Spleen (tissue), 11 donors: ENCODE measurements around the gene SELENOM. TPM values are rescaled to one million over a fixed set of nuclear protein-coding genes. Genes with fewer than 3 reads are reported as not detected.

Experiments used
- DNase-seq: peaks from one replicate; pipeline ENCODE4 v3.0.0-alpha.2; 2020
- H3K27ac ChIP-seq, 8 donors: fragments of 200-600 bp; sonication (generic) in 7 of 8; 1 replicate in 4 of 8; 2 replicates in 4 of 8; pipeline versions ENCODE4 v1.5.0 to v1.8.0; 2016 to 2021; ENCODE audit warnings: inconsistent platforms in 4 of 8, mild to moderate bottlenecking in 4 of 8, moderate library complexity in 1 of 8
- H3K27me3 ChIP-seq, 7 donors: fragments of 200-600 bp; sonication (generic) in 6 of 7; replicated peaks in 1 of 7; 1 replicate in 4 of 7; 2 replicates in 3 of 7; pipeline versions ENCODE4 v1.5.0 to v1.8.0; 2016 to 2021; ENCODE audit warnings: inconsistent platforms in 3 of 7, mild to moderate bottlenecking in 1 of 7
- H3K36me3 ChIP-seq, 6 donors: fragments of 200-600 bp; sonication (generic) in 5 of 6; 1 replicate in 4 of 6; 2 replicates in 2 of 6; pipeline versions ENCODE4 v1.5.0 to v1.8.0; 2016 to 2021; ENCODE audit warnings: inconsistent platforms in 2 of 6
- H3K4me1 ChIP-seq, 6 donors: fragments of 200-600 bp; sonication (generic) in 5 of 6; 1 replicate in 3 of 6; 2 replicates in 3 of 6; pipeline versions ENCODE4 v1.5.0 to v1.8.0; 2016 to 2021; ENCODE audit warnings: inconsistent platforms in 3 of 6
- H3K4me3 ChIP-seq, 8 donors: fragments of 200-600 bp; sonication (generic) in 7 of 8; 1 replicate in 4 of 8; 2 replicates in 4 of 8; pipeline versions ENCODE4 v1.5.0 to v1.8.0; 2016 to 2021; ENCODE audit warnings: inconsistent platforms in 4 of 8, mild to moderate bottlenecking in 4 of 8, moderate library complexity in 2 of 8
- H3K9me3 ChIP-seq, 8 donors: fragments of 200-600 bp; sonication (generic) in 7 of 8; 1 replicate in 4 of 8; 2 replicates in 4 of 8; pipeline versions ENCODE4 v1.5.0 to v1.8.0; 2016 to 2021; ENCODE audit warnings: inconsistent platforms in 4 of 8
- POLR2A ChIP-seq, 3 donors: fragments of 450-650 bp; IDR thresholded peaks; one replicate each; pipeline ENCODE4 v1.5.1; 2017; ENCODE audit warnings: antibody characterized with exemption in 3 of 3, mild to moderate bottlenecking in 1 of 3
- POLR2AphosphoS5 ChIP-seq, 3 donors: sonication (generic); formaldehyde crosslinking; IDR thresholded peaks; one replicate each; pipeline ENCODE4 v1.5.1; 2017; ENCODE audit warnings: antibody characterized with exemption in 3 of 3
- WGBS, 5 donors: extraction: QIAGEN DNeasy Blood & Tissue Kit in 3 of 5; methylation state at CpG; one replicate each; pipeline versions ENCODE4 v1.1.5 to v1.1.7; 2013 to 2018; 5-methylcytosine and 5-hydroxymethylcytosine counted together
- intact Hi-C: fragments of 100-400 bp; cut with DNase I; formaldehyde crosslinking; loops from one replicate; pipeline ENCODE4 v1.15.0; 2023; ENCODE audit warnings: low total_unique reads
- polyA plus RNA-seq, 3 donors: library from polyadenylated mRNA; stranded (reverse); fragments of 200-250 nt; gene quantifications; one replicate each; pipeline ENCODE4 v1.2.1, GENCODE V29; 2013
- total RNA-seq, 7 donors: library from RNA; depleted of rRNA in 3 of 7; stranded (reverse); fragments of >200 nt in 3 of 7; fragmentation: NEBNext Ultra II Directional in 4 of 7; extraction: Animal tissue kit (Norgen Biotek cat#: 25700) in 4 of 7; gene quantifications; one replicate each; pipeline versions ENCODE4 v1.1.0 to v1.2.1, GENCODE V29; 2016 to 2021
- TF ChIP-seq, protein P1 (sequence below), 11 experiments: fragments of 200-600 bp in 7 of 11; fragments of 450-650 bp in 4 of 11; sonication (generic) in 4 of 11; IDR thresholded peaks in 8 of 11; conservative IDR thresholded peaks in 3 of 11; 1 replicate in 7 of 11; 2 replicates in 4 of 11; pipeline versions ENCODE4 v1.4.0 to v1.8.0; 2016 to 2021; ENCODE audit warnings: antibody characterized with exemption in 11 of 11, inconsistent platforms in 4 of 11, mild to moderate bottlenecking in 1 of 11
- donor health status: healthy with polysubstance abuse.
- donor health status: DM: no; HTN: no; CAD: no; lungs with moderate emphysema.
- donor health status: DM: no; HTN: no; CAD: no.
- donor health status: Bipolar disorder and iron deficiency.
- donor health status: healthy.
- donor health status: DM: no; HTN: no; CAD: no.
- donor health status: DM: yes; HTN: yes; CAD: no.

SELENOM gene
- total and polyA plus RNA-seq, 10 donors: 47.0 to 151 (median 70.3) TPM

DNA sequence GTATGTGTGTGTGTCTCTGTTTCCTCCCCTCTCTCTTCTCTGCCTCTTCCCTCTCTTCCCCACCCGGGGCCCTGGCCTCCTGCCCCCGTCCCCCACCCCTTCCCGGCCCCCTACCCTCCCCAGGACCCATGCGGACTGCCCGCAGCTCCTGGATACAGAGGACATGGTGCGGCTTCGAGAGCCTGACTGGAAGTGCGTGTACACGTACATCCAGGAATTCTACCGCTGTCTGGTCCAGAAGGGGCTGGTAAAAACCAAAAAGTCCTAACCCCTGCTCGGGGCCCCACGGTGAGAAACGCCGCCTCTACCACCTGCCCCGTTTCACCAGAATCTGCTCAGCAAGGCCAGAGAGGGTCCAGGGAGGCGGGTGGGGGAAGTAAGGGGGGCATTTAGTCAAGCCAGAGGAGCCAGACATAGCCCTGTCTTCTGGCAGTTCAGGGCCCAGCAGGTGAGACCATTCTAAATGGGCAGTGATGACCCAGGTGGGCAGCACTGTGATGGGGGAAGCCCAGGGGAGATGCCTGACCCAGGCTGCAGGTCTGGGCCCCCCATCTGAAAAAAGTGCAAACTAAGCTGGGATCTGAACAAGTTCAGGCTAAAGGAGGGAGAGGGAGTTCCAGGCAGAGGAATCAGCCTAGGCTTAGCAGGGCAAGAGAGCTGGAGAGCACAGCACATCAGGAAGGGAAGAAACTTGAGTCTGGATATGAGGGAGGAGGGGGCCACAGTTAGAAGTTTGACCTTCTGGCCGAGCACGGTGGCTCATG lies 6.4 kb downstream of the SELENOM start:
- Histone ChIP-seq H3K36me3 (peaks cover 0 to 92% (median 35%) of the 10 kb centered on the region in 6 donors), H3K27me3 (no peaks in the 10 kb centered on the region)

DNA sequence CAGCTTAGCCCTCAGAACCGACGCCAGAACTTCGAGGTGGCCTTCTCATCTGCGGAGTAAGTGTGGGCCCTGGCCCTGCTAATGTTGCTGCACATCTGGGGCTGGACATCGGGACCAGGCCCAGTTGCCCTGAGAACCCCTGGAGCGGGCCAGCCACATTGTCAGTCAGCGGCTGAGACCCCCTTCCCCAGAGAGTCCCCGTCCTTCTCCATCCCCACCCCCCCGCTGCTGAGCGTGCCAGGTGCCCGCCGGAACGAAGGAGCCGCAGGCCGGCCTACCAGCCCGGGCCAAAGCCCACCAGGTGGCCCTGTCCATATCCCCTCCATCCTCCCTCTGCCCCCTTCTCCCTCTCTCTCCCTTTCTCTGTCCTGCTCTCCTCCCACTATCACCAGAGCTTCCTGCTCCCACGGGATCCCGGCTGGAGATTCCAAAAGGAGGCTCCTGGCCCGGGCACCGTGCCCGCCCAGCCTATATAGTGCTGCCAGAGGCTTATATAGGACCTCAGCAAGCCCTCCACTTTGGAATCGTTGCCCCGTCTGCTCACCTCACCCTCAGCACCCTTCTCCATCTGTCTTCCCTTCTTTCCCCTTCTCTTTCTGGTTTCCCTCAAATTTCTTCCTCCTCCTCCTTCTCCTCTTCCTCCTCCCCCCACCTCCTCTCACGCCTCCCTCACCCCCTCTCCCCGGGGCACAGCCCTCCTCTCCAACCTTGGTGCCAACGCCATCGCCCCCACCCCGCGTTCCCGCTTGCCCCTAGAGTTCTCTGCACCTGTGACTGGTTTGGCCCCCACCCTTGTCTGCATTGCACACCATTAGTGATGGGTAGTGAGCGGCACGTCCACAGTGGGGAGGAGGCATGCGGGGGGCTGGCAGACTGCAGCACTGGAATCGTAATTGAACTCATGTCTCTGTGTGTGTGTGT lies 7.3 kb downstream of the SELENOM start:
- peak overlapping the region in 1 of 8 donors; percentile 8 for H3K27ac ChIP-seq
- TF ChIP-seq, protein P1, sequence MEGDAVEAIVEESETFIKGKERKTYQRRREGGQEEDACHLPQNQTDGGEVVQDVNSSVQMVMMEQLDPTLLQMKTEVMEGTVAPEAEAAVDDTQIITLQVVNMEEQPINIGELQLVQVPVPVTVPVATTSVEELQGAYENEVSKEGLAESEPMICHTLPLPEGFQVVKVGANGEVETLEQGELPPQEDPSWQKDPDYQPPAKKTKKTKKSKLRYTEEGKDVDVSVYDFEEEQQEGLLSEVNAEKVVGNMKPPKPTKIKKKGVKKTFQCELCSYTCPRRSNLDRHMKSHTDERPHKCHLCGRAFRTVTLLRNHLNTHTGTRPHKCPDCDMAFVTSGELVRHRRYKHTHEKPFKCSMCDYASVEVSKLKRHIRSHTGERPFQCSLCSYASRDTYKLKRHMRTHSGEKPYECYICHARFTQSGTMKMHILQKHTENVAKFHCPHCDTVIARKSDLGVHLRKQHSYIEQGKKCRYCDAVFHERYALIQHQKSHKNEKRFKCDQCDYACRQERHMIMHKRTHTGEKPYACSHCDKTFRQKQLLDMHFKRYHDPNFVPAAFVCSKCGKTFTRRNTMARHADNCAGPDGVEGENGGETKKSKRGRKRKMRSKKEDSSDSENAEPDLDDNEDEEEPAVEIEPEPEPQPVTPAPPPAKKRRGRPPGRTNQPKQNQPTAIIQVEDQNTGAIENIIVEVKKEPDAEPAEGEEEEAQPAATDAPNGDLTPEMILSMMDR (IDR thresholded peaks at IDR 0.05 in 8 of 11, conservative IDR thresholded peaks at IDR 0.05 in 3 of 11): no peak
- no peak for TF ChIP-seq POLR2A (IDR thresholded peaks at IDR 0.05)
- TF ChIP-seq POLR2AphosphoS5 (IDR thresholded peaks at IDR 0.05): peak in 2 of 3 donors; percentile 10 to 16
- WGBS, 5 donors: 94 to 97% (median 95%) methylated on average over 31 to 34 of the region's 34 CpGs

More for the DNA sequence above, 6.4 kb downstream of the SELENOM start:
- Histone ChIP-seq H3K9me3 (no peaks in the 10 kb centered on the region), H3K4me1 (peaks cover 0 to 15% (median 7%) of the 10 kb centered on the region in 6 donors), H3K4me3 (no peak overlapping the region), H3K27ac (no peak overlapping the region)
- peak in 1 of 3 donors; percentile 9 for TF ChIP-seq POLR2AphosphoS5 (IDR thresholded peaks at IDR 0.05)
- no peak for TF ChIP-seq POLR2A (IDR thresholded peaks at IDR 0.05)
- TF ChIP-seq, protein P1 (IDR thresholded peaks at IDR 0.05 in 8 of 11, conservative IDR thresholded peaks at IDR 0.05 in 3 of 11): no peak
- intact Hi-C loops: no loop called here
- DNase-seq: peak; percentile 45
- WGBS, 5 donors: 92 to 98% (median 94%) methylated on average over 17 to 18 of the region's 18 CpGs

DNA sequence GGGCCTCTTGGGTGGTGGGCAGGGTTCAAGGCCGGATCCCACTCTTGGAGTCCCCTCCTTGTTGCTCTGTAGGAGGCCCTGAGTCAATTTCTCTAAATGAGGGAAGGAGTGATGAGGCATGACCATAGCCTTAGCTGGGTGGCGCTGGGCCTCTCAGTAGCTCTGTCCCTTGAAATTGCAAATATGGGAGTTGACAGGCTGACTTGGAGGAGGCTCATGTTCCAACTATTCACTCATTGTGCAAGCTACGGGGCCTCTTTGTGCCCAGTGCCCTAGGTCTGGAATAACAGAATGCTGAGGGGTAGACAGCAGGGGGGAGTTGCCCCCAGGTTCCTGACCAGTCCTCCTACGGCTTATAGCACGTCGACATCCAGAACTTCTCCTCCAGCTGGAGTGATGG lies 8.0 kb downstream of the SELENOM start:
- peaks cover 0 to 4% (median 0%) of the 10 kb centered on the region in 6 donors for H3K4me1 ChIP-seq
- no peaks in the 10 kb centered on the region for H3K9me3 ChIP-seq
- intact Hi-C loops: no loop called here
- no peak overlapping the region for H3K4me3 ChIP-seq
- peak overlapping the region in 3 of 8 donors; percentile 18 to 30 (median 21) for H3K27ac ChIP-seq
- TF ChIP-seq POLR2AphosphoS5 (IDR thresholded peaks at IDR 0.05): no peak
- TF ChIP-seq, protein P1 (IDR thresholded peaks at IDR 0.05 in 8 of 11, conservative IDR thresholded peaks at IDR 0.05 in 3 of 11): no peak
- no peak for TF ChIP-seq POLR2A (IDR thresholded peaks at IDR 0.05)
- peaks cover 0 to 100% (median 45%) of the 10 kb centered on the region in 6 donors for H3K36me3 ChIP-seq
- DNase-seq: no peak
- no peaks in the 10 kb centered on the region for H3K27me3 ChIP-seq
- WGBS, 5 donors: 89 to 100% (median 93%) methylated on average over 4 to 6 of the region's 6 CpGs

More for the DNA sequence above, 7.3 kb downstream of the SELENOM start:
- Histone ChIP-seq H3K36me3 (peaks cover 0 to 100% (median 40%) of the 10 kb centered on the region in 6 donors), H3K4me3 (no peak overlapping the region), H3K27me3 (no peaks in the 10 kb centered on the region), H3K9me3 (no peaks in the 10 kb centered on the region), H3K4me1 (peaks cover 0 to 8% (median 2%) of the 10 kb centered on the region in 6 donors)
- peak; percentile 65 for DNase-seq
- intact Hi-C loops: no loop called here
